GM23248 (cell line): Measurements from ENCODE around the gene RNF213. TPM values are rescaled to one million over a fixed set of nuclear protein-coding genes. Genes with fewer than 3 reads are reported as not detected.

Source experiments
- DNase-seq: peaks from one replicate; pipeline ENCODE4 v3.0.0-alpha.2; 2015
- H2AFZ ChIP-seq: fragments of 200-600 bp; sonication (generic); 2 replicates; pipeline ENCODE4 v1.6.1; 2016; ENCODE audit warnings: antibody characterized with exemption
- H3F3A ChIP-seq: fragments of 200-600 bp; sonication (generic); 2 replicates; pipeline ENCODE4 v1.6.1; 2016; ENCODE audit warnings: mild to moderate bottlenecking, antibody characterized with exemption, mixed run types; ENCODE audit not compliant: insufficient read depth
- H3K27ac ChIP-seq: fragments of 200-600 bp; sonication (generic); 2 replicates; pipeline ENCODE4 v1.5.1; 2016; ENCODE audit warnings: mild to moderate bottlenecking
- H3K27me3 ChIP-seq: fragments of 200-600 bp; sonication (generic); replicated peaks from 2 replicates; pipeline ENCODE4 v1.6.1; 2016; ENCODE audit warnings: mild to moderate bottlenecking; ENCODE audit not compliant: insufficient read depth
- H3K36me3 ChIP-seq: fragments of 200-600 bp; sonication (generic); 2 replicates; pipeline ENCODE4 v1.6.1; 2016; ENCODE audit warnings: low read depth, mild to moderate bottlenecking
- H3K4me1 ChIP-seq: fragments of 200-600 bp; sonication (generic); 2 replicates; pipeline ENCODE4 v1.6.1; 2016; ENCODE audit warnings: mild to moderate bottlenecking; ENCODE audit not compliant: insufficient read depth
- H3K4me2 ChIP-seq: fragments of 200-600 bp; sonication (generic); one replicate; pipeline ENCODE4 v1.6.1; 2016; ENCODE audit warnings: mild to moderate bottlenecking; ENCODE audit not compliant: unreplicated experiment
- H3K4me3 ChIP-seq: fragments of 200-600 bp; sonication (generic); 2 replicates; pipeline ENCODE4 v1.5.1; 2016; ENCODE audit warnings: mild to moderate bottlenecking
- H3K79me2 ChIP-seq: fragments of 200-600 bp; sonication (generic); 2 replicates; pipeline ENCODE4 v1.6.1; 2016; ENCODE audit warnings: mild to moderate bottlenecking; ENCODE audit not compliant: insufficient read depth
- H3K9ac ChIP-seq: fragments of 200-600 bp; sonication (generic); 2 replicates; pipeline ENCODE4 v1.6.1; 2016; ENCODE audit warnings: mild to moderate bottlenecking
- H3K9me2 ChIP-seq: fragments of 200-600 bp; sonication (generic); 2 replicates; pipeline ENCODE4 v1.6.1; 2016; ENCODE audit warnings: mixed run types, mild to moderate bottlenecking, moderate library complexity; ENCODE audit not compliant: insufficient read depth
- H3K9me3 ChIP-seq: fragments of 200-600 bp; sonication (generic); one replicate; pipeline ENCODE4 v1.6.1; 2017; ENCODE audit warnings: low read depth
- H4K20me1 ChIP-seq: fragments of 200-600 bp; sonication (generic); 2 replicates; pipeline ENCODE4 v1.6.0; 2016; ENCODE audit not compliant: insufficient read depth
- EZH2 ChIP-seq: fragments of 200-600 bp; sonication (generic); IDR thresholded peaks from 2 replicates; pipeline ENCODE4 v1.6.1; 2018; ENCODE audit warnings: antibody characterized with exemption, mild to moderate bottlenecking; ENCODE audit not compliant: insufficient read depth, poor library complexity, severe bottlenecking
- EZH2phosphoT487 ChIP-seq: fragments of 200-600 bp; sonication (generic); IDR thresholded peaks from 2 replicates; pipeline ENCODE4 v1.6.1; 2018; ENCODE audit warnings: antibody characterized with exemption, moderate library complexity, mild to moderate bottlenecking, low read depth; ENCODE audit not compliant: insufficient read depth
- WGBS, 2 experiments: methylation state at CpG; one replicate each; pipeline ENCODE4 v1.1.6; 2015 to 2017; ENCODE audit warnings: low lambda C conversion rate in 2 of 2, low coverage in 1 of 2; ENCODE audit errors: missing lambda C conversion rate in 2 of 2; 5-methylcytosine and 5-hydroxymethylcytosine counted together
- in situ Hi-C: fragments of 300-500 bp; cut with MboI; formaldehyde crosslinking; loops from 2 replicates; pipeline ENCODE4 v1.15.0; 2020
- polyA plus RNA-seq: library from polyadenylated mRNA; unstranded; fragments of >200 nt; fragmentation: Nextera tagmentation; extraction: Ambion mirVana; gene quantifications from 2 replicates; pipeline ENCODE4 v1.2.1, GENCODE V29; 2016
- total RNA-seq: library from RNA; depleted of rRNA; stranded (reverse); fragments of >200 nt; shearing (Covaris generic); gene quantifications from 2 replicates; pipeline ENCODE4 v1.2.3, GENCODE V29; 2014

RNF213 gene
- total and polyA plus RNA-seq, 2 experiments from 2014 or later = 18.8 to 45.0 TPM

- H3K9ac ChIP-seq = no peak overlapping the region
- H3K4me1 ChIP-seq = no peaks in the 10 kb centered on the region
- H3K9me2 ChIP-seq = no peaks in the 10 kb centered on the region
- H3K4me3 ChIP-seq = no peak overlapping the region
- H3K27me3 ChIP-seq = no peaks in the 10 kb centered on the region
- no peaks in the 10 kb centered on the region for H3F3A ChIP-seq
- H3K27ac ChIP-seq = no peak overlapping the region
- H3K36me3 ChIP-seq = no peaks in the 10 kb centered on the region
- no peak overlapping the region for H2AFZ ChIP-seq
- TF ChIP-seq EZH2phosphoT487 = no peak
- TF ChIP-seq EZH2 = no peak
- DNase-seq = no peak
- H3K79me2 ChIP-seq = no peaks in the 10 kb centered on the region
- H3K4me2 ChIP-seq = no peak overlapping the region
- 86 to 89% methylated on average over 25 to 27 of the region's 27 CpGs for WGBS, 2 experiments
- no peaks in the 10 kb centered on the region for H4K20me1 ChIP-seq
- in situ Hi-C loops = no loop called here
- H3K9me3 ChIP-seq = no peaks in the 10 kb centered on the region
These were observed 167.0 kb downstream of the RNF213 start for GRCh38 chr17:80427366-80428282.

- no peak overlapping the region for H2AFZ ChIP-seq
- no peak overlapping the region for H3K9ac ChIP-seq
- no peaks in the 10 kb centered on the region for H3K36me3 ChIP-seq
- no peak overlapping the region for H3K27ac ChIP-seq
- no peaks in the 10 kb centered on the region for H3K9me2 ChIP-seq
- no peaks in the 10 kb centered on the region for H4K20me1 ChIP-seq
- H3F3A ChIP-seq = no peaks in the 10 kb centered on the region
- 82 to 89% methylated on average over 9 to 12 of the region's 12 CpGs for WGBS, 2 experiments
- H3K4me3 ChIP-seq = no peak overlapping the region
- no peaks in the 10 kb centered on the region for H3K27me3 ChIP-seq
- TF ChIP-seq EZH2 = no peak
- TF ChIP-seq EZH2phosphoT487 = no peak
- DNase-seq = no peak
- no peaks in the 10 kb centered on the region for H3K79me2 ChIP-seq
- H3K9me3 ChIP-seq = no peaks in the 10 kb centered on the region
- no peak overlapping the region for H3K4me2 ChIP-seq
- in situ Hi-C loops = no loop called here
- H3K4me1 ChIP-seq = no peaks in the 10 kb centered on the region
These were observed 167.7 kb downstream of the RNF213 start for GRCh38 chr17:80428363-80428762.

GRCh38 chr17:80428796-80429195 lies 168.1 kb downstream of the RNF213 start:
- no peaks in the 10 kb centered on the region for H4K20me1 ChIP-seq
- DNase-seq = no peak
- WGBS, 2 experiments = 87 to 88% methylated on average over 11 of the region's 11 CpGs
- no peaks in the 10 kb centered on the region for H3K36me3 ChIP-seq
- TF ChIP-seq EZH2 (no peak), EZH2phosphoT487 (no peak)
- H3K4me3 ChIP-seq = no peak overlapping the region
- H3K27me3 ChIP-seq = no peaks in the 10 kb centered on the region
- no peak overlapping the region for H3K9ac ChIP-seq
- no peaks in the 10 kb centered on the region for H3K9me2 ChIP-seq
- in situ Hi-C loops = no loop called here
- H3K79me2 ChIP-seq = no peaks in the 10 kb centered on the region
- H3F3A ChIP-seq = no peaks in the 10 kb centered on the region
- H3K27ac ChIP-seq = no peak overlapping the region
- no peaks in the 10 kb centered on the region for H3K9me3 ChIP-seq
- H2AFZ ChIP-seq = no peak overlapping the region
- H3K4me1 ChIP-seq = no peaks in the 10 kb centered on the region
- no peak overlapping the region for H3K4me2 ChIP-seq

GRCh38 chr17:80429356-80430275 lies 169.0 kb downstream of the RNF213 start:
- Histone ChIP-seq H3K4me2 (no peak overlapping the region), H3K9ac (no peak overlapping the region), H3K4me1 (no peaks in the 10 kb centered on the region), H3K4me3 (no peak overlapping the region), H3K27ac (no peak overlapping the region), H2AFZ (no peak overlapping the region), H3K27me3 (no peaks in the 10 kb centered on the region), H3K36me3 (no peaks in the 10 kb centered on the region), H3K9me3 (no peaks in the 10 kb centered on the region), H3K79me2 (no peaks in the 10 kb centered on the region), H4K20me1 (no peaks in the 10 kb centered on the region), H3K9me2 (no peaks in the 10 kb centered on the region), H3F3A (no peaks in the 10 kb centered on the region)
- DNase-seq = no peak
- in situ Hi-C loops = loop anchor here (5.0 kb wide), 1 partner anchor 543 kb away; no protein-coding TSS in a partner anchor
- 89 to 91% methylated on average over 33 of the region's 33 CpGs for WGBS, 2 experiments
- TF ChIP-seq EZH2 (no peak), EZH2phosphoT487 (no peak)
